C4-2B (cell line): Measurements from ENCODE around the gene PPP4R4.

Experiments
- ZFX ChIP-seq: fragments of 450-650 bp; IDR thresholded peaks from 2 replicates; pipeline ENCODE4 v1.6.1; 2017
- TF ChIP-seq, protein P1 (sequence below): fragments of 450-650 bp; conservative IDR thresholded peaks from 2 replicates; pipeline ENCODE4 v1.5.1; 2017; ENCODE audit warnings: mild to moderate bottlenecking

DNA sequence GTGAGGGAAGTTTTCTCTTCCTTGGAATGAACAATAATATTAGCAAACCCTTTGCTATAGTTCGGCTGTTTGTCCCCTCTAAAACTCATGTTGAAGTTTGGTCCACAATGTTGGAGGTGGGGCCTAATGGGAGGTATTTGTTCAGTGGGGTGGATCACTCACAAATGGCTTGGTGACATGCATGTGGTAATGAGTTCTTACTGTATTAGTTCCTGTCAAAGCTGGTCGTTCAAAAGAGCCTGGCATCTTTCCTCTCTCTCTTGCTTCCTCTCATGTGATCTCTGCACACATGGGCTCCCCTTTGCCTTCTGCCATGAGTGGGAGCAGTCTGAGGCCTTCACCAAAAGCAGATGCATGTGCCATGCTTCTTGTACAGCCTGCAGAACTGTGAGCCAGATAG is 13.1 kb upstream of the PPP4R4 start:
- TF ChIP-seq, protein P1, sequence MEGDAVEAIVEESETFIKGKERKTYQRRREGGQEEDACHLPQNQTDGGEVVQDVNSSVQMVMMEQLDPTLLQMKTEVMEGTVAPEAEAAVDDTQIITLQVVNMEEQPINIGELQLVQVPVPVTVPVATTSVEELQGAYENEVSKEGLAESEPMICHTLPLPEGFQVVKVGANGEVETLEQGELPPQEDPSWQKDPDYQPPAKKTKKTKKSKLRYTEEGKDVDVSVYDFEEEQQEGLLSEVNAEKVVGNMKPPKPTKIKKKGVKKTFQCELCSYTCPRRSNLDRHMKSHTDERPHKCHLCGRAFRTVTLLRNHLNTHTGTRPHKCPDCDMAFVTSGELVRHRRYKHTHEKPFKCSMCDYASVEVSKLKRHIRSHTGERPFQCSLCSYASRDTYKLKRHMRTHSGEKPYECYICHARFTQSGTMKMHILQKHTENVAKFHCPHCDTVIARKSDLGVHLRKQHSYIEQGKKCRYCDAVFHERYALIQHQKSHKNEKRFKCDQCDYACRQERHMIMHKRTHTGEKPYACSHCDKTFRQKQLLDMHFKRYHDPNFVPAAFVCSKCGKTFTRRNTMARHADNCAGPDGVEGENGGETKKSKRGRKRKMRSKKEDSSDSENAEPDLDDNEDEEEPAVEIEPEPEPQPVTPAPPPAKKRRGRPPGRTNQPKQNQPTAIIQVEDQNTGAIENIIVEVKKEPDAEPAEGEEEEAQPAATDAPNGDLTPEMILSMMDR, result no peak
- TF ChIP-seq ZFX, result no peak
